GM13976 (cell line): Measurements from ENCODE around the gene DYRK2.

Experiments used
- DNase-seq: peaks from one replicate; pipeline ENCODE4 v3.0.0; 2012; ENCODE audit warnings: low spot score
- in situ Hi-C: fragments of 300-500 bp; cut with MboI; formaldehyde crosslinking; loops from one replicate; pipeline ENCODE4 v1.12.0; 2022; ENCODE audit warnings: low sequenced_read_pairs, mixed read lengths, inconsistent platforms; ENCODE audit not compliant: unreplicated experiment
- TF ChIP-seq, protein P1 (sequence below): IDR thresholded peaks from 2 replicates; pipeline ENCODE4 v1.5.1; 2012; ENCODE audit warnings: borderline replicate concordance, mild to moderate bottlenecking; ENCODE audit not compliant: insufficient read depth; ENCODE audit errors: extremely low read depth, missing control alignments, control extremely low read depth

DYRK2 gene

GRCh38 chr12:67638694-67639093 lies 9.9 kb upstream of the DYRK2 start:
- DNase-seq = no peak
- in situ Hi-C loops = no loop called here
- TF ChIP-seq, protein P1, sequence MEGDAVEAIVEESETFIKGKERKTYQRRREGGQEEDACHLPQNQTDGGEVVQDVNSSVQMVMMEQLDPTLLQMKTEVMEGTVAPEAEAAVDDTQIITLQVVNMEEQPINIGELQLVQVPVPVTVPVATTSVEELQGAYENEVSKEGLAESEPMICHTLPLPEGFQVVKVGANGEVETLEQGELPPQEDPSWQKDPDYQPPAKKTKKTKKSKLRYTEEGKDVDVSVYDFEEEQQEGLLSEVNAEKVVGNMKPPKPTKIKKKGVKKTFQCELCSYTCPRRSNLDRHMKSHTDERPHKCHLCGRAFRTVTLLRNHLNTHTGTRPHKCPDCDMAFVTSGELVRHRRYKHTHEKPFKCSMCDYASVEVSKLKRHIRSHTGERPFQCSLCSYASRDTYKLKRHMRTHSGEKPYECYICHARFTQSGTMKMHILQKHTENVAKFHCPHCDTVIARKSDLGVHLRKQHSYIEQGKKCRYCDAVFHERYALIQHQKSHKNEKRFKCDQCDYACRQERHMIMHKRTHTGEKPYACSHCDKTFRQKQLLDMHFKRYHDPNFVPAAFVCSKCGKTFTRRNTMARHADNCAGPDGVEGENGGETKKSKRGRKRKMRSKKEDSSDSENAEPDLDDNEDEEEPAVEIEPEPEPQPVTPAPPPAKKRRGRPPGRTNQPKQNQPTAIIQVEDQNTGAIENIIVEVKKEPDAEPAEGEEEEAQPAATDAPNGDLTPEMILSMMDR = no peak

DNA sequence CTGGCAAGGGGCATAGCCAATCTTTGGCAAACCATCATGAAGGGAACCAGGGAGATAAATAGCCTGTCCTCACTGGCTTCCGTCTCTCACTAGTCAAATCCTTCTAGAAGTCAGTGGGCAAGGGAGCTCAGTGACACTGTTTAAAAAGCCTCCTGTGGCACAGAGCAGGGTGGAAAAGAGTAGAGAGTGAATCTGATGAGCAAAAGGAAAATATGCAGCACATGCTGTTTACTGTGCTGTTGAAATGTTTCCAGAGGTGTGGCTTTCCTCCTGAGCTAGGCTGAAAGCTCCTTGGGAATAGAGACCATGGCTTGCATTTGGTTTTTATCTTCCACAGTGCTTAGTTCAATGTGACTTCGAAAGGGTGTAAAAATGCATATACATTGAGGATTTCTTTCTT lies 7.7 kb upstream of the DYRK2 start:
- in situ Hi-C loops = no loop called here
- TF ChIP-seq, protein P1 = no peak
- DNase-seq = no peak

DNA sequence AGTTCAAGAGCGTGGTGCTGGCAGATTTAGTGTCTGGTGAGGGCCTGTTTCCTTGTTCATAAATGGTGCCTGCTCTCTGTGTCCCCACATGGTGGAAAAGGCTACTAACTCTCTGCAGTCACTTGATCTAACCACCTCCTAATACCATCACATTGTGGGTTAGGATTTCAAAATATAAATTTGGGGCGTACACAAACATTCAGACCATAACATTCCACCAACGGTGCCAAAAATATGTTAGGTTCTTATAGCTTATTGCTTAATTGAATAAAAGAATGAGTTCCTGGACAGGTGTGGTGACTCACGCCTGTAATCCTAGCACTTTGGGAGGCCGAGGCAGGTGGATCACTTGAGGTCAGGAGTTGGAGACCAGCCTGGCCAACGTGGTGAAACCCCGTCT lies 3.4 kb upstream of the DYRK2 start:
- no peak for DNase-seq
- in situ Hi-C loops = no loop called here
- TF ChIP-seq, protein P1 = no peak

DNA sequence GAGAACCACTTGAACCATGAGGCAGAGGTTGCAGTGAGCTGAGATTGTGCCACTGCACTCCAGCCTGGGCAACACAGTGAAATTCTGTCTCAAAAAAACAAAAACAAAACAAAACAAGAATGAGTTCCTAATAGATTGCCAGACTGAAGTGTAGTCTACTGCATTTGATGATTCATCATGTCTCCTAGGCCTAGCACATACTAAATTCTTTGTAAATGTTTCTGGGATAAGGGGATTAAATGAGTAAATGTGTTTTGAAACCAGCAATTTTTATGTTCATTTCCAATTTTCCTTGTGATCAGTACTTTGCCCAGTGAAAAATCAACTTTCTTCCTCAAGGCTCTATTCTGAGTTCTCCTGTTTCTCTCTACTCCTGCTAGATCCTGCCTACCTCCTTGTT lies 2.9 kb upstream of the DYRK2 start:
- TF ChIP-seq, protein P1 = no peak
- in situ Hi-C loops = no loop called here
- no peak for DNase-seq

GRCh38 chr12:67646775-67647174 lies 1.8 kb upstream of the DYRK2 start:
- DNase-seq = no peak
- TF ChIP-seq, protein P1 = no peak
- in situ Hi-C loops = no loop called here

DNA sequence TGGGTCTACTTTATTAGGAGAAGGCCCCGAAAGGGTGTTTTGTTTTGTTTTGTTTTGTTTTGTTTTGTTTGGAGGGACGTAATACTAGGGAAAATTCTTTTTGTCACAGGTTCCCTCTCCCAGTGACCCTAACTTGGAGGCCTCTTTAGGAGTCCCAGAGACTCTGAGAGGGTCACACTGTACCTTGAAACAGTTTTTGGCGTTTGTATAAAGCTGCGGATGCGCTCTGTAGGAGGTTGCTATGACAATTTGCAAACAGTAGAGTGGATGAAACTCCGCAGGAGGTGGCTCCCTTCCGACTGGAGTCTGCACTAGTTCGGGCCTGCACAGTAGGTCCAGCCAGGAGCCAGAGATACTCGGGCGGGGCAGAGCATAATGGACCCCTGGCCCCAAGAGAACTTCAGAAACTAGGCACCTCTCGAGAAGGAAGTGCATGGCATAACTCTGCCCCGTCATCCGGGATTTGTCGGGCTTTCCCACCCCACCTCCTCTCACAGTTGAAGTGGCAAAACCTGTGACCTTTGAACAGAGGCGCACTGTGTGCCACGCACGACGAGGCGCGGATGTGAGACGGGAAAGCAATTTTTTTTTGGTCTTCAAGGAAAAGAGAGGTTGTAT lies 1.3 kb upstream of the DYRK2 start:
- no peak for DNase-seq

More for the DNA sequence above, 1.3 kb upstream of the DYRK2 start:
- in situ Hi-C loops = no loop called here
- TF ChIP-seq, protein P1 = no peak
